ENCODE results near the gene ZSWIM3.

Gene ZSWIM3

GRCh38 chr20:45833030-45833882 is 24.2 kb upstream of the ZSWIM3 start, which contains the start of gene SNX21:
Gene SNX21 (plus strand): TSS chr20:45833799. CDS start chr20:45833920, 121 bp downstream.
- H3K4me3 ChIP-seq (ENCODE audit: low read depth, low read length), result peak within 1 kb of the TSS; percentile 74
- no peak for TF ChIP-seq CTCF (IDR thresholded peaks at IDR 0.05; ENCODE audit: insufficient read depth, low read depth, low read length, missing control alignments)
- DNase-seq (ENCODE audit: low read depth), result peak; percentile 37

- no peak for TF ChIP-seq CTCF (IDR thresholded peaks at IDR 0.05; ENCODE audit: insufficient read depth, low read depth, low read length, missing control alignments)
- peak overlapping the region; percentile 74 for H3K4me3 ChIP-seq (ENCODE audit: low read depth, low read length)
- peak; percentile 43 for DNase-seq (ENCODE audit: low read depth)
Measured at GRCh38 chr20:45833883-45834796, 23.3 kb upstream of the ZSWIM3 start.

GRCh38 chr20:45834797-45835161 is 22.6 kb upstream of the ZSWIM3 start:
- TF ChIP-seq CTCF (IDR thresholded peaks at IDR 0.05; ENCODE audit: insufficient read depth, low read depth, low read length, missing control alignments), result no peak
- DNase-seq (ENCODE audit: low read depth), result no peak
- H3K4me3 ChIP-seq (ENCODE audit: low read depth, low read length), result no peak overlapping the region

- no peak for TF ChIP-seq CTCF (IDR thresholded peaks at IDR 0.05; ENCODE audit: insufficient read depth, low read depth, low read length, missing control alignments)
- H3K4me3 ChIP-seq (ENCODE audit: low read depth, low read length), result no peak overlapping the region
- DNase-seq (ENCODE audit: low read depth), result no peak
Measured at GRCh38 chr20:45835329-45835765, 22.1 kb upstream of the ZSWIM3 start.

- no peak overlapping the region for H3K4me3 ChIP-seq (ENCODE audit: low read depth, low read length)
- DNase-seq (ENCODE audit: low read depth), result no peak
- no peak for TF ChIP-seq CTCF (IDR thresholded peaks at IDR 0.05; ENCODE audit: insufficient read depth, low read depth, low read length, missing control alignments)
Measured at GRCh38 chr20:45835825-45836224, 21.6 kb upstream of the ZSWIM3 start.

- TF ChIP-seq CTCF (IDR thresholded peaks at IDR 0.05; ENCODE audit: insufficient read depth, low read depth, low read length, missing control alignments), result no peak
- no peak for DNase-seq (ENCODE audit: low read depth)
- H3K4me3 ChIP-seq (ENCODE audit: low read depth, low read length), result no peak overlapping the region
Measured at GRCh38 chr20:45836841-45837240, 20.6 kb upstream of the ZSWIM3 start.

Data from GM12865 (cell line).